Globus pallidus (tissue), 1 donor: ENCODE measurements around the gene RPL27A.
A peak's percentile ranks its signal among the peaks of the same experiment; 100 is the strongest.

Experiments used
- DNase-seq: peaks from one replicate; pipeline ENCODE4 v3.0.0-alpha.2; 2015; ENCODE audit warnings: low spot score

RPL27A gene

DNA sequence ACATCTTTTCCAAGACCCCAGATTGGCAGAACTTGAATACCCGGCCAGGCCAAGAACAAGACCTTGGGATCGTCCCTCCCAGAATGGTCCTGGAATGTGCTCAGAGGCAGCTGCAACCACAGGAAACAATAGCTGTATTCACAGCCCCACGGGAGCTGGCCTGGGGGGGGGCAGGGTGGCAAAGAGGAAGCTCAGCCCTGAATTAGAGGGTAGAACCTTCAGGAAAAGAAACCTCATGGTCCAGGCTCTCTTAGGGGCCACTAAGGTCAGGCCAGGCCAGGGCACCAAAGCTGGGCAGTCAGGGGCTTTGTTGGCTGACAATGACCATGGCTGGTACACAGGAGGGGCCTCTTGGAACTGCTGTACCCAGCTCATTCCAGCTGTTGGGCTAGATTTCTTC, 17.3 kb downstream of the RPL27A start:
- DNase-seq, result peak; percentile 89

DNA sequence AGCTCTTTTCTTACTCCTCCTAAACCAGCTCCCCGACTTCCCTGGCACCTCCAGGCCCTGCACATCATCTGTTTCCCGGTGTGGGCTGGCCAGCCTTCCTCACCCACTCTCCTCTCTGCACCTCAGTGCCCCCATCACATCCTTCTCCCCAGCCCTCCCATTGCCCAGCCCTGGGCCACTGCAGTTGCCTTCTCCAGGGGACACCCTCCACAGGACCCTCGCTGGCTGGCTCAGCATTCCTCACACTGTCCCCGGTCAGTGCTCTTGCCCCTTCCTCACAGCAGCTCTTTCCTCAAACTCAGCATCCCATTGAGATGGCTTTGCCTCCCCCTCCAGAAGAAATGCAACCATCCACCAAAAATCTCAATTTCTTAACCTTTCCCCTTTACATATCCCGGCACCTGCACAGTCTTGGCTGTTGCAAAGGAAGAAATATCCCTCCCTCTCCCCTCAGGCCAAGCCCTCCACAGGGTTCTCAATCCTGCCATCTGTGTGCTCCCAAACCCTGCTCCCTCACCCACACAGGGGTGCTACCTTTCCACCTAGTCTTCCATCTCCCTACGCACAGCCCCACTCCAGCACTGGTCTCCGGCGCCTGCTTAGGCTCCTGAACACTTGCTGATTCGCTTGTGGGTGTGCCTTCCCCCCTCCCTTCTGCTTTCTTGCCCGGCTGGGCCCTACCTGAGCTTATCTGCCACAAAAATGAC, 19.5 kb downstream of the RPL27A start:
- DNase-seq, result no peak

DNA sequence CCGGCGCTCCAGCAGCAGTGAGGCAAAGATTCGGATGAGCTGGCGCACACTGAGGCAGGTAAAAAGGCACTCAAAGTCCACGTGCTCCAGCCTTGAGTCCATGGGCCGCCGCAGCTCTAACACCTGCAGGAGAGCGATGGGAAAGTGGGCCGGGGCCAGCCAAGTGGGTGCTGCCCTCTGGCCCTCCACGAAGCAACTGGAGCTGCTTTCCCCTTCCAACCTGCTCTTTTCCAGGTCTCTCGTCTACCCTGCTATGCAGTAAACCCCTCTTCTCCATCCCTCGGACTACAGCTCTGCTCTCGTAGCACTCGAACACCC, 20.0 kb downstream of the RPL27A start:
- no peak for DNase-seq

DNA sequence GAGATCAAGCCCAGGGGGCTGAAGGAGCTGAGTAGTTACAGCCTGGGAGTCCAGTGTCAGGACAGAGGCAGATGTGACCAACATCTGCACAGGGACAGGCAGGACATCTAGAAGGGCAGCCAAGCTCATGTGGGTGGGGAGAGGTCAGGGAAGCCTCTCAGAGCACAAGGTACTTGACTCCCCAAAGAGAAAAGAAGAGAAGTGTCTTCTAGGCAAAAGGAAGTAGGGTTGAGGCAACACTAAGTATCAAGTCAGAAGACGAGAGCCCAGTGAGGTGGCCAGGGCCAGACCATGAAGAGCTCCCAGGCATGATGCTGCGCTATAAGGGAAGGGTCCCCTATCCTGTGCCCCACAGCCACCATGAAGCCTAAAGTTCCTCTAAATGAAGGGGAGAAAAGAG, 21.5 kb downstream of the RPL27A start:
- DNase-seq, result no peak

DNA sequence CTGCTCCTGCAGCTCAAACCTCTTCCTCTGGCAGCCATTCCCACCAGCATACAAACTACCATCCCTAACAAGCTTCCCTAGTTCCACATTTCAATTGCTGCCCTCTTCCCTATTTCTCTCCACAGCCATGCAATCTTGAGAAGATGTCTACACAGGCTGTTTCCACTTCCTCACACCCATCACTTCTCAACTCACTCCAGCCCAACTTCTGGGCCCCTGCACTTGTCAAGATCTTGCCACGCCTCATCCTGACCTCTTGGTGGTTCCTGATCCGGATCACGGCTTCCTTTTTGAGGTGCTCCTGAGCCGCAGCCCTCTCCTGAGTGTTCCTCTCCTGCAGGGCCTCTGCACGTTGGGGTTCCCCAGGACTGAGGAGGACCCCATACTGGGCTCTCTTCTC, 22.6 kb downstream of the RPL27A start:
- DNase-seq, result no peak

DNA sequence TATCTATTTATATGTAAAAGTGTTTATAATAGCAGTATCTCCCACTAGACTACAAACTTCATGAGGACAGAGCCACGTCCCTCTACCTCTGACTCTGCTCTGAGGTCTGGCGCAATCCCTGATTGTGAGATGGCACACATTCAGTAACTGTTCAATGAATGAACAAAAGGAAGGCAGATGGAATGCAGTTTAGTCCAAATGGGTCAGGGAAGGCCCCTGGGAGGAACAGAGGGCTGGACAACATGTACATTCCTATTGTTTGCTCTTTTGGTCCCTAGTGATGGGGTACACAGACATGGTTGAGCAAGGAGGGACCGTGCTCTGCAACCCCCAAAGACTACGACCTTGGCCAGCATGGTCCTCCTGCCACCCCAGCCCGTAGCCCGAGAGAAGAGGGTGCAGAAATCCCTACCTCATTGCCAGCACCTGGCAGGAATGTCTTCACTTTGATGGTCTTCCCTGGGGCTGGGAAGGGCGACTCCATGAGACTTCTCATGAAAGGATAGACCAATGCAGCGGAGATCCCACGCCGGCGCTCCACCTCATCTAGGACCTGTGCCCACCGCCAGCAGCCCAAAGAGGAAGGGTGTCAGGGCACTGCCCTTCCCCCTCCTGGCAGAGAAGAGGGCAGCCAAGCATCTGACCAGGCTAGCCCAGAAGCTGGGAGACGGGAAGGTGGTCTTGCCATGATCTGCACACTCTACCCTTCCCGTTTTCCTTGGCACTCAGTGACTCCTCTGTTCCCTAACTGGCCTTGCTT, 24.3 kb downstream of the RPL27A start:
- no peak for DNase-seq

DNA sequence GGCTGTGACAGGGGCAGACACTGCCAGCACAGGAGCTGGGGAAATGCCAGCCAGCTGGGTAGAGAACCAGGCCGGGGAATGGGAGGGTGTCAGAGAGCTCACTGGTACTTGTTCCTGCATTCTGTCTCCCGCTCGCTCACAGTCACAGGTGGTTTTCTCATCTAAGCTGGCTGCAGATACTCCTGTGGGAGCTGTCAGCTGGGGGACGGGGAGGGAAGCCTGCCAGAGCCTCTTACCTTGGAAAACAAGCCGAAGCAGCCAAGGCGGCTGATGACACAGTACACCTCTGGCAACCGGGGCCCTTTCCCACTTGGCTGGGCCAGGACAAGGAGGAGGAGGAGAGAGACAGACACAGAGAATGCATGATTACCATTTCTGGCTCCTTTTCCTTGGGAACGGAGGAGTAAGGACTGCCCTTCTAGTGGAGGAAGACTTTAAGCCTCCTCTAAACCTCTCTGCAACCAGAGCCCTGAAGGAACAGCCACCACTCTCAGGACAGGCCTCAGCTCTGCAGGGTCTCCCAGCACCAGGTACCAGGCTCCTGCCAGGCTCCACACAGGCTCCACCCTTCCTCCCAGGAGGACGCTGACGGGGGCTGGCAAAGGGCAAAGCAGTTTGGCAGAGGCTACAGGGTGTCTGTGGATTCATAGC, 25.1 kb downstream of the RPL27A start:
- no peak for DNase-seq

DNA sequence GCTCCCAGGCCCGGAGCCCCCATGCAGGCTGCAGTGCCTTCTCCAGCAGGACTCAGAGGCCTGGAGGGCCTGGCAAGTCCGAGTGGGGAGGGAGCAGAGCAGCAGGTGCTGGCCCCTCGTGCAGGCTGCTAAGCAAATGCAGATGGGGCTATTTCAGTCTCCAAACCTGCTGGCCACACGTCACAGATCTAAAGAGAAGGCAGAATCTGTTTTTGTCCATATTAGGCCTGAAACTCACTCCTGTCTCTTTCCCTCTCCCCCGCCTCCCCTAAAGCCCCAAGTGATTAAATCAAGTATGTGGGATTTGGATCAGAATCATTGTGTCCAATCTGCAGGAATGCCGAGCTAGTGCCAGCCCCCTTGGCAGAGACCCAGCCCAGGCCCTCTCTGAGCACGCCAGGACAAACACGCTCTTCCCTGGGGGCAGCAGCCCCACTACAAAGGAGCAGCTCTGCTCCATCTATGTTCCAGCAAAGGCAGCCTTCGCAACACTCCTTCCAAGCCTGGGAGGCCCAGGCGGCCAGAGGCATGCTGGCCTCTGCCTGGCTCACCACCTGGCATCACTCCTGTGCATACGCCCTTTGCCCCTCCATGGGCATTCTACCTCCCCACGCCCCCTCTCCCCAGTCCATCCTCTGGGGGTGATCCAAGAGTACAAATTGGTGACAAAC, 26.5 kb downstream of the RPL27A start:
- peak; percentile 28 for DNase-seq

DNA sequence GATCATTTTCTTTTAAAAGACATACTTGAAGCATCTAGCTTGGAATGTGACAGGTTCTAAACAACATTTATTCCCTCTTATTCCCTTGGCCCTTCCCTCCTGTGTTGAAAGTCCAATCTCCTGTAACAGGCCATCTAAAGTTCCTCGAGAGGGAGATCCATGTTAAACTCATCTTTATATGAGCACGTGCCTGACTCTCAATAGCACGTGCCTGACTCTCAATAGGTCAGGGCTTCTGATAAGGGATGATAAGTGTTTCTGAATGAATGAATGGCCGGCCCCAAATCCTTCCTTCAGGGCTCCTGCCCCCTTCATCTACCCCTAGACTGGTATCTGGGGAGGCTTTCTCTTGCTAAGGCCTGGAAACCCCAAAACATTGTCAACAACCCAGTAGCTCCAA, 27.2 kb downstream of the RPL27A start:
- no peak for DNase-seq

DNA sequence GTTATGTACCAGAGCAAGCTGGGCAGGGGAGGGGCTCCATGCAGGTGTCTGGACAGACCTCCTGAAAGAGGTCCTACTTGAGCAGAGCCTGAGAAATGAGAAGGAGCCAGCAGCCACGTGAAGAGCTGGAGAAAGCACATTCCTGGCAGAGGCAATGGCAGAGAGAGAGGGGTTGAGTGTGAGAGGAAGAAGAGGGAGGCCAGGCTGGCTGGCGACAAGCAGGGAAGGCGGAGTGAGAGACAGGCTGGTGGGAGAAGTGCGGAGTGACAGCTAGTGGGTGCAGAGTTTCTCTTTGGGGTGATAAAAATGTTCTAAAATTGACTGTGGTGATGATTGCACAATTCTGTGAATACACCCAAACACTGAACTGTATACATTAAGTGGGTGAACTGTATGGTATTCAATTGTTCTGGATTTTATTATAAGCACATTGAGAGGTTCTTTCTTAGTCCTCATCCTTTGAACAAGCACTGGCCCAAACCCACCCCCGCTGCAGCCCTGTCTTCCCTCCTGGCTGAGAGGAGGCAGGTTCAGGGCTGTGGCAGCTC, 29.4 kb downstream of the RPL27A start:
- no peak for DNase-seq

DNA sequence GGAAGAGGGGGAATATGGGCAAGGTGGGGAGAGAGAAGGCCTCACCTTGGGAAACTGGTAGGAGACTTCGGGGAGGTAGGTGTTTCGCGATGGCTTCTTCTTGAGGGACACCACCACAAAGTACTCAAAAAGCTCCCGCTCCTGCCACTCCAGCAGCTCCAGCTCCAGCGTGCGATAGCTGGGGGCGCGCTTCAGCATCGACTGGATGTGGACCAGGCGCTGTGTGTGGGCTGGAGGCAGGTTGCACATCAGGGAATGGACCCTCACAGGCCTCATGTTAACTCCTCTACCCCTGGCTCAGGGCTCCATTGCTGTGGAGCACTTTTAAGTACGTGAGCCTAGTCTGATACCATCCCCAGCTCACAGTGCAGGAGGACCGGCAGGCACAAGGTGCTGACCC, 29.9 kb downstream of the RPL27A start:
- DNase-seq, result no peak

DNA sequence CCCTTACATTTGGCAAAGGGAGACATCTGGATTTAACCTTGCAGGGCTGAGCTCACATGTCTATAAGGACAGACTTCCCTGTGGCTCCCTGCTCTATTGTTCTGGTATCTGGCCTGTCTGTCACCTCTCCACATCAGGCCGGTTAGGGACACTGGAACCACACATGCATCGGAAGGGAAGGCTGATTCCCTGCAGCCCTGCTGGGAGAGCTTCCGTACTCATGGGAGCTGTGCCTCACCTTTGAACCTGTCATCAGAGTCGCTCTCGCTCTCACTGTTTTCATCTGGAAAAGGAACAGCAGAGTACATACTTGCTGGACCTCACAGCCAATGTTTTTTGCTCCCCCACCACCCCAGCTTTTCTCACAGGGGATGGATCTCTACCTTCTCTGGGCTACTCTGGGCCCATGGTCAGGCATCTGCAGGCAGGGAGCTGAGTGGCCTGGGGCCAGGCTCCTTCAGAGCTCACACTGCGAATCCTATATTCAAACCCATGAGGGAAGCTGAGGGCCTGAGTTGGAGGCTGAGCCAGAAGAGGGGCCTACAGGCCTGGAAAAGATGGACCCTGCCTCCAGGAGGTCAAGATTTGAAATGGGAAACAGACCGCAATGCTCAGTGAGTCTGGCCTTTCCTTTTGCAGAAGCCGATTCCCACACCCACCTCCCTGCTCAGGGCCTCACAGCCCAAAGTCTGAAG, 31.3 kb downstream of the RPL27A start:
- DNase-seq, result no peak

DNA sequence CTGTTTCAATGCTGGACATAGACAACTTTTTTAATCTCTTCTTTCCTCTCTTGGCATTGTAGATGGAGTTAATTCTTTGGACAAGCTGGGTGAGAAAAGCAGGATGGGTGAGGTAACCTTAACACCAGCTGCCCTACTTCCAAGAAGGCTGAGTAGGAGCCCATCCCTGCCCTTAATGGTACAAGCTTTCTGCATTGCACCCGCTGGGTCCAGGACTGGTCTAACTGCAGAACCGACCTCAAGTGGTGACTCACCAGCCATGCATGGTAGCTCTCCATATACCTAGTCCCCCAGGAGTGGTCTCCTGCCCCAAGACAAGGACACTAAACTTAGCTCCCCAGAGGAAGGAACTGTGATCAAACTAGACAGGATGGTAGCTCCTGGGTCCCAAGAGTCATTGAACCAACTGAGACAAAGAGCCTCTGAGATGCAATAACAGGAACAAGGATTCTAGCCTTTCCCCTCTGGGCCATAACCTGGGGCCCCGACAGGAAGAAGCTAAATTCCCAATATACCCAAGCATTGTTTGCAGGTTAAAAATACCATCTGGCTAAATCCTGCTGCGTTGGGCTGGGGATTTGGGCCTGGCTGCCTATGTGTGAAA, 32.1 kb downstream of the RPL27A start:
- no peak for DNase-seq

DNA sequence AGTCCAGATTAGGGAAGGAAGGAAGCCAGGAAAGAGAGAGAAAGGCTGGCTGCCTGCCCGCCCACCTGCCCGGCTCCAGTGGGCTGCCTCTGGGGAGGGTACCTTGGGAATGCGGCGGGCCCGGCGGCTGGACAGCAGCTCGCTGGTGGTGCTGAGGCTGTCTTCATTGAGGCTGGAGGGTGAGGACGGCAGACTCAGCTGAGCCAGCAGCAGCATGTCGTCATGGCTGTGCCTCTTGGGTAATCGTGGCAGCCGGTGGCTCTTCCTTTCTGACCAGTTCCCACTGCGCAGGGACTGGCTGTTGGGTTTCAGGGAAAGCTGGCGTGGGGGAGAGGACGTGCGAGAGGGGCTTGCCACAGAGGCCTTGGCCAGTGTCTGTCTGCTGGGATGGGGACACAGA, 32.9 kb downstream of the RPL27A start:
- DNase-seq, result no peak

DNA sequence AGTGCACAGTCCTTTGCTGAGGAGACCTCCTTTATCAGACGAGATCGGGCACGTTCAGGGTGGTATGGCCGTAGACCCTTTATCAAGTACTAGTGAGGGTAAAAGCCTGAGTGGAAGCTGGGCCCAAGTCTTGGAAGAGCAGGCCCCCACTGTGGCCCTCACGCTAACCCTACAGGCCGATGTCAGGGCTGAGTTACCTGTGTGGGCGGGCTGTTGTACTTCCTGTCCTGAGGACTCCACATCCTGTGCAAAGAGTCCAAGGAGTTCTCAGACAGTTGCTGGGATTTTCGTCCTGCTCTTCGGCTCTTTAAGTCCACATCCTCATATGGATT, 34.9 kb downstream of the RPL27A start:
- no peak for DNase-seq

DNA sequence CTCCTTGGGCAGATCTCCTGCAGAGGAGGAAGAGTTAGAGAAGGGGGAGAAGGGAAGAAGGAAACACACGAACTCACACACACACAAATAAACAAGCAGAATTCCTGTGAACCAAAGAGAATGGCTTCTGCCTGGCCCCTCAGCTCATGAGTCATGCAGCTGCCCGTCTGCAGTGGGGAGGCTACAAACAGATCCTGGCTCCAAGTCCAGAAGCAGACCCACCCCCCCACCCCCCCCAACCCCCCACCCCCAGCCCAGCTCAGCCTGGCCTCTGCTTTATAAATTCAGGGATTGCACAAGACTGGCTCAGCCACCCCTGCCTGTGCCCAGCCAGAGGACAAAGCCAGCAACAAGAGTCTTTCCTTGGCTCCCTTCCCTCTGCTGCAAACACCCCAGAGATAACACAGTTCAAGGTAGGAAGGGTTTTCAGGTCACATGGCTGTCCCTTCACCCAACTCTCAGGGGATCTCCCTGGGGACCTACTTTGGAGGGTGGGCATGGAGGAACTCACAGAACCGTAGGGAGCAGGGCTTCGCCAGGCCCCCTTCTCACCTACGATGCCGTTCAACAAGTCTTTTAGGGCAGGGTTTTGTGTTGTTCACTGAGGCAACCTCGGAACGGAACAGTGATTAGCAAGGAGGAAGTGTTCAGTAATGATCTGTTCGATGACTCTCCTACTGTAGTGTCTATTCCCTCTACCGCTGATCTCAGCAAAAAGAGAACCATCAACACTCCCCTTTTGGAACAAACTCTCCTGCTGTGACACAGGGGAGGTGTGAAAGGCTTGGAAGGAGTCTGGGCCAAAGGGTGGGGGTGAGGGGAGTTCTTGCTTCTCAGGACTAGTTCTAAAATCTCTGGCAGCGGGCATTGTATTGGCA, 35.5 kb downstream of the RPL27A start:
- DNase-seq, result peak; percentile 26

DNA sequence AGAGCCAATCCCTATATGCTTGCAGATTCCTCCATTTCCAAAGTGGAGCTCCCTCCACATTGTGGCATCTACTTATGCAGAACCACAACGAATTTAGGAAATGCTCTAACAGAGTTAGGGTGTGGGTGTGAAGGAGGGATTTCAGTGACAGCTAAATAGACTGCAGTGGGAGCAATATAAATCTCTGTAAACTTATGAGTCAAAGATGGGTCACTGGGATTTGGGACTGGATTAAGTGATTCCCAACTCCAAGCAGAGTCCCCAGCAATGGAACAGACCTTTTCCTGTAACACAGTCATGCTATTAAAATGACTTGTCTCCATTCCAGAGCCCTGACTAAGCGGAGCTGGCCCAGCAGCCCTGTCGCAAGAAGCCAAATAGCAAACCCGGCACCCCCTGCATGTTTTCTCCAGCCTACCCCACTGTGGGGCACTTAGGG, 36.6 kb downstream of the RPL27A start:
- no peak for DNase-seq

DNA sequence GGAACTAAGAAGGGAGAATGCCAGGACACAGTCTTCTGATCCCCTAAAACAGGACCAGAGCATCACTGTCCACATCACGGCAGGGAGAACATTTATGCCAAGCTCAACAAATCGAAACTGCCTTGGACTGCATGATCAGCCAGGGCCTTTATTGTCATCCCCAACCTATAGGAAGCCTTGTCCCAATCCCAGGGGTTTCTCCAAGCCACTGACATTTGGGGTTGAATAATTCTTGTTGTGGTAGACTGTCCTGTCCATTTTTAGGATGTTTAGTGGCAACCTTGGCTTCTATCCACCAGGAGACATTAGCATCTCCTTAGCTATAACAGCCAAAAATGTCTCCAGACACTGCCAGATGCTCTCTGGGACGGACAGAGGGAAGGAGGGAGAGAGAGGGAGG, 37.1 kb downstream of the RPL27A start:
- DNase-seq, result no peak

DNA sequence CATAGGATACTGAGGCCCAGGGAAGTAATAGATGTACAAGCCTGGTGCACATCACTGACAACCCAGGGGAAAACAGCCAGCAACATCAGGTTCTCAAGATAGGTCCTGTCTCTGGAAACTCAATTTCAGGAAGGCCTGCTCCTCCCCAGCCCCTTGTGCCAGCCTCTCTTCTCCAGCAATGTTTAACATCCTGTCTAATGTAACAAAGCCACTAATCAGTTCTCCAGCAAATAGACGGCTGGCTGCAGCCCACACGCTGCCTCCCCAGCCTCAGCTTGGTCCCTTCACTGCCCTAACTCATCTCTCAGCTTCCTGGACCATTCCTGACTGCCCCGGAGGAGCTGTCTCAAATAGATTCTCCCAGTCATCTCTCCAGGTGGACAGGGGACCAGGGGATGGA, 37.8 kb downstream of the RPL27A start:
- DNase-seq, result no peak

DNA sequence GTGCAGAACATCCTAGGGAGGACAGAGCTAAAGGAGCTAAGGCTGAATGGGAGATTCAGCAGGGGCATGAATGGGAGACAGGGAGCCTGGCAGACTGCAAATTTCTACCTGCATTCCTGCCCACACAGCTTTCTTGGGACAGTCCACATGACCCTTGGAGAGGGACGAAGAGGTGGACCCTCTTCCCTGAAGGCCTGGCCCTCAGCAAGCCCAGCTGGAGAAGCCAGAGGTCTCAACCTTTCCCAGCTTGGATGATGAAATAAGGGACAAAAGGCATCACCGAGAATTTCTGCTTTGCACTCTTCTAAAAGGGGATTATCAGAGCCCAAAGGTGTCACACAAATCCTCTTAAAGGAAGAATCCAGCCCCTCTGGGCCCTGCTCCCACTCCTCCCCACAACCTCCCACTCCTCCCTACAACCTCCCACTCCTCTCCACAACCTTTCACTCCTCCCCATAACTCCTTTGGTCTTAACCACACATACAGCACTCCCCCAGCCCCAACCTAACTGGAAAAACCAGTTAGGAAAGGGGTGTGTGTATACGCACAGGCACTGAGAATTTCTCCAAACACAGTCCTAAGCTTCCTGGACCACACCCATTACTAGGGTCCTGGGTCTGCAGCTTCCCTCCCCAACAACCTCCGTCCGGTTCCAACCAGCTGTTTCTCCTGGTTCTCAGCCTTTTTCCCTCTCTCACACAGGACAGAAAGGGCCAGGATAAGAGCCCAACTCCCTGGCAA, 38.4 kb downstream of the RPL27A start:
- DNase-seq, result no peak
